CD4-positive, CD25-positive, alpha-beta regulatory T cell (primary cell): ENCODE data around the gene MICAL3. TPM values are rescaled to one million over a fixed set of nuclear protein-coding genes. Genes with fewer than 3 reads are reported as not detected.
"Not testable (repeated sequence)": the region's sequence is repeated elsewhere in the genome, so short reads cannot be mapped to it uniquely, and the experiment has no call there.

Source experiments
- ATAC-seq, 2 donors: fragments of 150-1000 bp; cut with Tn5 transposase; one replicate each; pipeline ENCODE4 v1.10.0; 2021; ENCODE audit warnings: low read depth in 2 of 2, moderate number of reproducible peaks in 2 of 2, moderate library complexity in 1 of 2
- DNase-seq, 3 donors: peaks; one replicate each; pipeline versions ENCODE4 v3.0.0 to v3.0.0-alpha.2; 2012 to 2022; ENCODE audit warnings: mixed read lengths in 1 of 3
- H3K27ac ChIP-seq: one replicate; pipeline ENCODE4 v1.7.0; 2013; ENCODE audit warnings: mild to moderate bottlenecking, low read length; ENCODE audit not compliant: insufficient read depth, poor library complexity, severe bottlenecking
- H3K27me3 ChIP-seq: one replicate; pipeline ENCODE4 v1.7.0; 2013; ENCODE audit warnings: low read length; ENCODE audit not compliant: control insufficient read depth, insufficient read depth
- H3K36me3 ChIP-seq: one replicate; pipeline ENCODE4 v1.7.0; 2013; ENCODE audit warnings: mild to moderate bottlenecking, low read length, moderate library complexity; ENCODE audit not compliant: control insufficient read depth, insufficient read depth
- H3K4me1 ChIP-seq: 2 replicates; pipeline ENCODE4 v1.7.0; 2013; ENCODE audit warnings: mild to moderate bottlenecking, low read length; ENCODE audit not compliant: insufficient read depth, control insufficient read depth, poor library complexity, severe bottlenecking
- H3K4me3 ChIP-seq: one replicate; pipeline ENCODE4 v1.7.0; 2013; ENCODE audit warnings: low read depth, mild to moderate bottlenecking, low read length, moderate library complexity
- H3K9me3 ChIP-seq, 2 experiments: 1 replicate in 1 of 2; 2 replicates in 1 of 2; pipeline ENCODE4 v1.7.0; 2013; ENCODE audit warnings: low read length in 2 of 2, mild to moderate bottlenecking in 1 of 2, moderate library complexity in 1 of 2; ENCODE audit not compliant: control insufficient read depth in 2 of 2
- H3K27ac Mint-ChIP-seq, 3 donors: one replicate each; pipeline ENCODE4 v1.8.0; 2020 to 2022; ENCODE audit warnings: mild to moderate bottlenecking in 3 of 3, mixed read lengths in 3 of 3, moderate library complexity in 2 of 3
- H3K27me3 Mint-ChIP-seq: one replicate; pipeline ENCODE4 v1.8.0; 2022; ENCODE audit warnings: mild to moderate bottlenecking, mixed read lengths
- H3K36me3 Mint-ChIP-seq: one replicate; pipeline ENCODE4 v1.8.0; 2020; ENCODE audit warnings: mixed read lengths
- H3K4me1 Mint-ChIP-seq, 4 donors: one replicate each; pipeline ENCODE4 v1.8.0; 2020 to 2022; ENCODE audit warnings: mixed read lengths in 4 of 4, mild to moderate bottlenecking in 1 of 4
- H3K4me3 Mint-ChIP-seq, 4 donors: one replicate each; pipeline ENCODE4 v1.8.0; 2020 to 2022; ENCODE audit warnings: mild to moderate bottlenecking in 4 of 4, mixed read lengths in 4 of 4, moderate library complexity in 3 of 4
- H3K9me3 Mint-ChIP-seq, 7 donors: one replicate each; pipeline ENCODE4 v1.8.0; 2020 to 2022; ENCODE audit warnings: mixed read lengths in 7 of 7, mild to moderate bottlenecking in 3 of 7, moderate library complexity in 2 of 7
- polyA plus RNA-seq, 4 donors: library from polyadenylated mRNA; unstranded; fragments of 300-500 nt; fragmentation: Illumina TruSeq; gene quantifications; one replicate each; pipeline ENCODE4 v1.2.3, GENCODE V29; 2021
- total RNA-seq: library from RNA; stranded (reverse); gene quantifications from one replicate; pipeline ENCODE4 v1.2.3, GENCODE V29; 2022

Gene MICAL3, protein sequence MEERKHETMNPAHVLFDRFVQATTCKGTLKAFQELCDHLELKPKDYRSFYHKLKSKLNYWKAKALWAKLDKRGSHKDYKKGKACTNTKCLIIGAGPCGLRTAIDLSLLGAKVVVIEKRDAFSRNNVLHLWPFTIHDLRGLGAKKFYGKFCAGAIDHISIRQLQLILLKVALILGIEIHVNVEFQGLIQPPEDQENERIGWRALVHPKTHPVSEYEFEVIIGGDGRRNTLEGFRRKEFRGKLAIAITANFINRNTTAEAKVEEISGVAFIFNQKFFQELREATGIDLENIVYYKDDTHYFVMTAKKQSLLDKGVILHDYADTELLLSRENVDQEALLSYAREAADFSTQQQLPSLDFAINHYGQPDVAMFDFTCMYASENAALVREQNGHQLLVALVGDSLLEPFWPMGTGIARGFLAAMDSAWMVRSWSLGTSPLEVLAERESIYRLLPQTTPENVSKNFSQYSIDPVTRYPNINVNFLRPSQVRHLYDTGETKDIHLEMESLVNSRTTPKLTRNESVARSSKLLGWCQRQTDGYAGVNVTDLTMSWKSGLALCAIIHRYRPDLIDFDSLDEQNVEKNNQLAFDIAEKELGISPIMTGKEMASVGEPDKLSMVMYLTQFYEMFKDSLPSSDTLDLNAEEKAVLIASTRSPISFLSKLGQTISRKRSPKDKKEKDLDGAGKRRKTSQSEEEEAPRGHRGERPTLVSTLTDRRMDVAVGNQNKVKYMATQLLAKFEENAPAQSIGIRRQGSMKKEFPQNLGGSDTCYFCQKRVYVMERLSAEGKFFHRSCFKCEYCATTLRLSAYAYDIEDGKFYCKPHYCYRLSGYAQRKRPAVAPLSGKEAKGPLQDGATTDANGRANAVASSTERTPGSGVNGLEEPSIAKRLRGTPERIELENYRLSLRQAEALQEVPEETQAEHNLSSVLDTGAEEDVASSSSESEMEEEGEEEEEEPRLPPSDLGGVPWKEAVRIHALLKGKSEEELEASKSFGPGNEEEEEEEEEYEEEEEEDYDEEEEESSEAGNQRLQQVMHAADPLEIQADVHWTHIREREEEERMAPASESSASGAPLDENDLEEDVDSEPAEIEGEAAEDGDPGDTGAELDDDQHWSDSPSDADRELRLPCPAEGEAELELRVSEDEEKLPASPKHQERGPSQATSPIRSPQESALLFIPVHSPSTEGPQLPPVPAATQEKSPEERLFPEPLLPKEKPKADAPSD (N-terminal part only)
- 39.9 TPM for total RNA-seq
- polyA plus RNA-seq: 1 to 10 TPM in 3 of 4 donors, under 1 TPM in 1; 0.71 to 2.3 (median 1.5) TPM

DNA sequence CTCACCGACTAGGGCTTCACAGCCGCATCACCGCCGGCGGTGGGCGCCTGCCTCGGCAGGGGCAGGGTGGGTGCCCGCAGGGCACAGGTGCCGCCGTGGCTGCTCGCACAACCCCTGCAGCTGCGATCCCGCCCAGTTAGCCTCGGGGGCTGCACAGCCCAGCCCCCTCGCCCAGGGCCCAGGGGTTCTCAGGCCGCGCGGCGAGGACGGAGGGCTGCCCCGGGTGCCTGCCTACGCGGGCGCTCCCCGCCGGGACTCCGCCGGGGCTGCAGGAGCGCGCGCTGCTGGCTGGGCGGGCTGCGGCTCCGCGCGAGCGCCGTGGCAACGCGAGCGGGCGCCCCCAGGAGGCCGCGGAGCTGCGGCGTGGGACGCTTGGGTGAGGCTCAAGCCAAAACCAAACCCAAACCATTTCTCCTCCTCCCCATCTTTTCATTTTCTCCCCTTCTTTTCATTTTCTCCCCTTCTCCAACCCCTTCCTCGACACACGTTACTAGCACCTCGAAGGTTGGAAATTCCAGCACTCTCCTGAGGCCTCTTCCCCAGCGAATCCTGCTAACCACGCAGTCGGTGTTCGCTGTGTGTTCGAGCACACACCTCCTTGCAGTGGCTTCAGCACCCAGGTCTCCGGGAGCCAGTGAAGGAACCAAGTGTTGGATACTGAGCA, at the start of gene MICAL3:
Gene MICAL3, minus strand, starts transcription at position 286 of the 664 bp plus-strand sequence. CDS start 117,749 bp downstream, outside the sequence.
- Mint-ChIP-seq H3K27ac (peak within 1 kb of the TSS in 1 of 3 donors; percentile 49), H3K4me1 (peaks cover 4 to 18% (median 9%) of the 10 kb centered on the region in 4 donors), H3K9me3 (no peaks in the 10 kb centered on the region), H3K36me3 (no peaks in the 10 kb centered on the region), H3K27me3 (peaks cover 74% of the 10 kb centered on the region), H3K4me3 (peak within 1 kb of the TSS; percentile 85 to 94 (median 90))
- no peak within 1 kb of the TSS for H3K27ac ChIP-seq
- DNase-seq (peak; percentile 39 to 71 (median 63)), ATAC-seq (peak; percentile 90 to 94)
- no peaks in the 10 kb centered on the region for H3K36me3 ChIP-seq
- H3K4me3 ChIP-seq: peak within 1 kb of the TSS; percentile 77
- H3K4me1 ChIP-seq: peaks cover 14% of the 10 kb centered on the region
- H3K27me3 ChIP-seq: peaks cover 21% of the 10 kb centered on the region
- no peaks in the 10 kb centered on the region for H3K9me3 ChIP-seq

DNA sequence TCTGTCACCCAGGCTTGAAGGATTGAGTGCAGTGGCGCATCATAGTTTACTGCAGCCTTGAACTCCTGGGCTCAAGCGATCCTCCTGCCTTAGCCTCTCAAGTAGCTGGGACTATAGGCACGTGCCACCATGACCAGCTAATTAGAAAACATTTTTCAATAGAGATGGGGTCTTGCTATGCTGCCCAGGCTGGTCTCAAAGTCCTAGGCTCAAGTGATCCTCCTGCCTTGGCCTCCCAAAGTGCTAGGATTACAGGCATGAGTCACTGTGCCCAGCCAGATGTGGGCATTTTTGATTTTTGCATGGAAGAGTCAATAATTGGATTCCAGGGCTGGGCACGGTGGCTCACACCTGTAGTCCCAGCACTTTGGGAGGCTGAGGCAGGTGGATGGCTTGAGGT, 49.6 kb upstream of the MICAL3 start:
- not testable (repeated sequence) for H3K27ac ChIP-seq, H3K27me3 ChIP-seq, DNase-seq, H3K36me3 ChIP-seq, H3K27me3 Mint-ChIP-seq, H3K36me3 Mint-ChIP-seq, H3K9me3 Mint-ChIP-seq, ATAC-seq, H3K9me3 ChIP-seq, H3K4me3 ChIP-seq
- Mint-ChIP-seq H3K4me1 (peaks cover 0 to 26% (median 18%) of the 10 kb centered on the region in 4 donors), H3K27ac (peak overlapping the region in 1 of 3 donors; percentile 34), H3K4me3 (peak overlapping the region in 1 of 4 donors; percentile 34)
- peaks cover 24% of the 10 kb centered on the region for H3K4me1 ChIP-seq

DNA sequence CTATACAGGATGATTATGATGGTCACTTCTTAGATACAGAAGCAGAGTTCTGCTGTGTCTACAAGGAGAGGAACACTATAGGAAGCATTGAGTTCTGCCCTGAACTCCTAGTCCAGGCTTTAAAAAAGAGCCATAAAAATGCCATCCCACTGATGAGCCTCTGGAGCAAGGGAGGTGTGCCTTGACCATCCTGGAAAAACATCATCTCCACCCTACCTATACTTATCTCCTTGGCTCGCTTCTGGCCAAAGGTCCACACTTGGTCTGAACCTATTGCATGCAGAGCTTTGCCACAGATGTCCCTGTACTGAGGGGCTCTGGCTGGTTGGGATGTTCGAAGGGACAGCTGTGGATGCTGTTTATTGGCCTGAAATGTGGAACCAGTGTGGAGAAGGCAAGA, 49.1 kb upstream of the MICAL3 start:
- no peaks in the 10 kb centered on the region for H3K9me3 Mint-ChIP-seq
- Histone ChIP-seq H3K27me3 (peaks cover 1% of the 10 kb centered on the region), H3K9me3 (no peaks in the 10 kb centered on the region), H3K36me3 (no peaks in the 10 kb centered on the region), H3K27ac (no peak overlapping the region), H3K4me1 (peaks cover 20% of the 10 kb centered on the region), H3K4me3 (no peak overlapping the region)
- H3K36me3 Mint-ChIP-seq: no peaks in the 10 kb centered on the region
- no peak overlapping the region for H3K27ac Mint-ChIP-seq
- H3K4me3 Mint-ChIP-seq: peak overlapping the region in 1 of 4 donors; percentile 34
- no peak for ATAC-seq
- peaks cover 12% of the 10 kb centered on the region for H3K27me3 Mint-ChIP-seq
- no peak for DNase-seq
- peaks cover 0 to 21% (median 15%) of the 10 kb centered on the region in 4 donors for H3K4me1 Mint-ChIP-seq

DNA sequence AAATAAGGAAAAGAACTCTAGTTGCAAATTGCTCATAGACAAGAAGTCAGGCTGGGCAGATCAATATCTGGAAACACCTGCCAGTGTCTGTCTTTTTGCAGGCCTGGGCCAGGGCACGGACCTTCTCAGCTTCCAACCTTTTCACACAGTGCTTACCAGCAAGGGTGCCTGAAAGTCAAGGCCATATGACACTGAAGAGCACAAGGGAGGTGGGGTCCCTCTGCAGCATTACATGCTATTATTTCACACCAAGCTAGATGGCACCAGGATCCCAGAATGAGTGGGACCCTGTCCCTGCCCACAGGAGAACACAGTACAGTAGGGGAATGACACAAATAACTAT, 47.6 kb upstream of the MICAL3 start:
- H3K4me3 Mint-ChIP-seq: peak overlapping the region in 1 of 4 donors; percentile 37
- DNase-seq (no peak), ATAC-seq (no peak)
- peaks cover 9% of the 10 kb centered on the region for H3K4me1 ChIP-seq
- no peak overlapping the region for H3K27ac Mint-ChIP-seq
- H3K27ac ChIP-seq: no peak overlapping the region
- H3K27me3 ChIP-seq: peaks cover 8% of the 10 kb centered on the region
- no peaks in the 10 kb centered on the region for H3K36me3 ChIP-seq
- H3K27me3 Mint-ChIP-seq: peaks cover 26% of the 10 kb centered on the region
- peaks cover 0 to 2% (median 0%) of the 10 kb centered on the region in 7 donors for H3K9me3 Mint-ChIP-seq
- no peaks in the 10 kb centered on the region for H3K36me3 Mint-ChIP-seq
- peaks cover 0 to 10% (median 8%) of the 10 kb centered on the region in 4 donors for H3K4me1 Mint-ChIP-seq
- H3K9me3 ChIP-seq: no peaks in the 10 kb centered on the region
- no peak overlapping the region for H3K4me3 ChIP-seq

DNA sequence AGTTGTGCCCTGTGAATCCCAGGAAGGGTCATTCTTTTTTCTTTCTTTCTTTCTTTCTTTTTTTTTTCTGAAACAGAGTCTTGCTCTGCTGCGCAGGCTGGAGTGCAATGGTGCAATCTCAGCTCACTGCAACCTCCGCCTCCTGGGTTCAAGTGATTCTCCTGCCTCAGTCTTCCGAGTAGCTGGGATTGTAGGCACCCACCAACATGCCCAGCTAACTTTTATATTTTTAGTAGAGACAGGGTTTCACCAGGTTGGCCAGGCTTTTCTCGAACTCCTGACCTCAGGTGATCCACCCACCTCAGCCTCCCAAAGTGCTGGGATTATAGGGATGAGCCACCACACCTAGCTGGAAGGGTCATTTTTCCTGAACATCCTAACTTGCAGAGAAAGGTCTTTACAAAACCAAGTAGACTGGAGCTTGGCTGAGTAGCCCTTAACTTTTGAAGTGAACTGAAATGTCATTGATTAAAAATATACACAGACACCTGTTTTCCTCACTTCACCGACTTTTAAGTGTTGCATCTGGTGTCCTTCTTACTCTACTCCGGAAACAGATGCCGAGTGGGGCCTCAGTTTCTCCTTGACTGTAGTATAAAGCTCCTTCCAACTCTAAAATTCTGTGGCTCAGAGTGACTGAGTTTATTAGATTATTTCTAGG, 47.1 kb upstream of the MICAL3 start:
- not testable (repeated sequence) for H3K27me3 ChIP-seq, H3K9me3 ChIP-seq, H3K27ac Mint-ChIP-seq, H3K4me1 ChIP-seq, H3K4me3 ChIP-seq, H3K9me3 Mint-ChIP-seq, H3K27ac ChIP-seq, H3K4me3 Mint-ChIP-seq, H3K36me3 ChIP-seq, ATAC-seq, H3K36me3 Mint-ChIP-seq, H3K4me1 Mint-ChIP-seq, DNase-seq
- H3K27me3 Mint-ChIP-seq: peaks cover 26% of the 10 kb centered on the region

DNA sequence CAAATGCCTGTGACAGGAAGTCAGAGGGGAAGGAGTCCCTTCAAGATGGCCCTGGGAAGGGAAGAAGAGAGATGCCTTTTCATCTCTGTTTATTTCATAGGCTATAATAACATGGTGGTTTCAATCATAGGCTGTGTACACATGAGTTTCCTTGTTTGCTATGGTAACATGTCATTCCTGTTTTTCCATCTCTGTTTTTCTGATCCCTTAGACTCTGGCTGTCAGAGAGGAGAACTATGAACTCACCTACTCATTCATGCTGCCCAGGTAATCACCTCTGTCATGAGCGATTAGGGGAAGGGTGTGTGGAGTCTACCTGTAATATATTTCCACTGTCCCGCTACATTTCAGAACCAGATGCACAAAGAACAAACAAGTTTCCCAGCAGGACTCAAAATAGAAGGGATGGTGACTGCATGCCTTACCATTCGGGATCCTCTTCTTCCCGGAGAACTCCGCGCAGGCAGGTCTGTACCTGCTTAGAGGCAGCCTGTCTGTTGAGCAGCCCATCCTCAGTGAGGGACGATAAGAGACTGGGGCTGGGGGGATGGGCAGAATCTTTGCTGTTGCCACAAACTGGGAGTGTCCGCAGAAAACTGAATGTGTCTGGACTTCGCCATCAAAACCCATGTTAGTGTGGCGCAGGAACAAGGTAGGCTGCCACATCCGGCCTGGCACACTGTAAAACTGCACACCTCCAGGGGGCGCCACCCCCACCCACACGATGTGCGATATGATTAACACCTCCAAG, 46.4 kb upstream of the MICAL3 start:
- no peak overlapping the region for H3K4me3 ChIP-seq
- no peaks in the 10 kb centered on the region for H3K4me1 ChIP-seq
- H3K9me3 Mint-ChIP-seq: peaks cover 0 to 2% (median 0%) of the 10 kb centered on the region in 7 donors
- no peak overlapping the region for H3K27ac ChIP-seq
- H3K4me1 Mint-ChIP-seq: no peaks in the 10 kb centered on the region
- H3K36me3 Mint-ChIP-seq: no peaks in the 10 kb centered on the region
- DNase-seq (no peak), ATAC-seq (no peak)
- peaks cover 30% of the 10 kb centered on the region for H3K27me3 Mint-ChIP-seq
- H3K36me3 ChIP-seq: no peaks in the 10 kb centered on the region
- H3K4me3 Mint-ChIP-seq: no peak overlapping the region
- H3K27ac Mint-ChIP-seq: no peak overlapping the region
- H3K9me3 ChIP-seq: no peaks in the 10 kb centered on the region
- peaks cover 12% of the 10 kb centered on the region for H3K27me3 ChIP-seq
